ENCODE data around the gene VAPA. TPM values are rescaled to one million over a fixed set of nuclear protein-coding genes. Genes with fewer than 3 reads are reported as not detected.

The VAPA gene
- total and polyA plus RNA-seq, 10 of the 15 experiments (the other 5 are each of a cell fraction or from before 2014, with no cell fraction given): 70.9 to 252 (median 166) TPM

DNA sequence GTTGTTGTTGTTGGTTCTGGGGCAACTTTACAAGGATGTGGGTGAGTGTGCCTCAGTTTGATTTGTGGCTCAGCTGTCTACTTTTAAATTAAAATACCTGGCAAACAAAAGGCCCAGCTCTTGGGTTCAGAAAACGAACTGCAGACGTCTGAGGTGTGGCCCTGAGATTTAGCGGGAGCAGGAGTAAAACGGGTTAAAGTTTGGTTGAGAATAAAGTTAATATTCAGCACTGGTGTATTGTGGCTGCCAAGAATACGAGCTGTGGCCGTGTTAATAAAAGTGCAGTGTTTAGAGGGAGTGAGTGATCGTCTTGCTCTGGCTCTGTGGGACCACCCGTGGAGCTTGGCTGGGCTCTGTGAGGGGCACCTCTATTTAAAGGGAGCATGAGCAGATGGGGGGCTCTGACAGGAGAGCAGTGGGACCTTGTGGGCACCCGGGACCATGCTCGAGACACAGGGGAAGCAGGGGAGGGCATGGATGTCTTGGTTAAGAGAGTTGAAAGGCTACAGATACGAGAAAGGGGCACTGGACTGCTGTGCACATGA is 80.3 kb downstream of the VAPA start:
- Histone ChIP-seq H3K4me3 (no peak overlapping the region), H2AFZ (ENCODE audit: control insufficient read depth, low read depth, low read length) (no peak overlapping the region), H3K9me3 (replicated peaks; ENCODE audit: control insufficient read depth, insufficient read depth, low read length) (peaks cover 2% of the 10 kb centered on the region; the same call in 2 of the 3 replicates), H4K20me1 (ENCODE audit: control insufficient read depth, insufficient read depth) (no peaks in the 10 kb centered on the region), H3K79me2 (ENCODE audit: control insufficient read depth, insufficient read depth, low read length) (no peaks in the 10 kb centered on the region), H3K36me3 (ENCODE audit: control insufficient read depth in 2 of 2, insufficient read depth in 2 of 2, low read length in 1 of 2) (no peaks in the 10 kb centered on the region), H3K4me2 (ENCODE audit: control insufficient read depth, insufficient read depth) (no peak overlapping the region), H3K9ac (ENCODE audit: control insufficient read depth, insufficient read depth, low read length) (no peak overlapping the region), H3K4me1 (ENCODE audit: control insufficient read depth, insufficient read depth, low read length) (no peaks in the 10 kb centered on the region), H3K27ac (ENCODE audit: control insufficient read depth, insufficient read depth) (no peak overlapping the region), H3K27me3 (replicated peaks in 1 of 2; ENCODE audit: control insufficient read depth in 2 of 2, insufficient read depth in 2 of 2, low read length in 1 of 2) (no peaks in the 10 kb centered on the region; a peak in 1 of 4 replicates)
- ChIA-PET POLR2A (no interaction called here), RAD21 (ENCODE audit: unreplicated experiment) (no interaction called here), SMC1A (ENCODE audit: uncharacterized antibody, unreplicated experiment) (no interaction called here), CTCF (no interaction called here)
- in situ Hi-C loops (cut with MboI) (no loop called here), intact Hi-C loops (cut with micrococcal nuclease; ENCODE audit: unreplicated experiment) (no loop called here)
- no peak for TF ChIP-seq NR2F1 (conservative IDR thresholded peaks at IDR 0.05)
- BruUV-seq (replicated peaks): no TSS peak
- FAIRE-seq (no peak), DNase-seq (ENCODE audit: low read depth, low spot score) (no peak), ATAC-seq (no peak)
- WGBS (ENCODE audit: insufficient coverage, insufficient replicate concordance, low lambda C conversion rate, missing lambda C conversion rate): 21% methylated on average over 11 of the region's 11 CpGs

DNA sequence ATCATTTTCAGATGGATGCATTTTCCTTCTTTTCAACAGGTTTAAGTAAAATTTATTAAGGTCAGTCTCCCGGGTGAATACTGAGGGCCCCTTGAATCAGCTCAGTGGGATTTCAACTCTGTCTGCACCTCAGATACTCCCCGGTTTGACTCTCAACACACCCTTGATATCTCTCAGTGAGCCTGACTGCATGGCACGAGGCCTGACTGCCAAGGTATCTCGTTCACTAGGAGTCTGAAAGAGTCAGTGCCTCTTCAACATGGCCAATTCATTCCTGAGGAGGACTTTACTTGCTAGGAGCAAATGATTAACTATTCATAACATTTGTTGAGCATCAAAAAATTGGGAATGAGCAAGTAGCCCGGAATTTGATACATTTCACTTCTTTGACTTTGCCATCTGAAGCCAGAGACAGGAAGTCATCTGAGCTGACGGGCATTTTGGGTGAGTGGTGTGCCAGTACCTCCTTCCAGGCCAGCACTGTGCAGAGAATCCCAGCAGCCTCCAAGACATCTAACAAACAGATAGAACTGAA is 81.0 kb downstream of the VAPA start:
- ChIA-PET SMC1A (ENCODE audit: uncharacterized antibody, unreplicated experiment) (no interaction called here), POLR2A (no interaction called here), RAD21 (ENCODE audit: unreplicated experiment) (no interaction called here), CTCF (interaction anchor here (0.8 kb wide), 1 partner anchor 22 kb away, joined by 4 read pairs; no protein-coding TSS in a partner anchor)
- WGBS (ENCODE audit: insufficient coverage, insufficient replicate concordance, low lambda C conversion rate, missing lambda C conversion rate): 16% methylated on average over 6 of the region's 6 CpGs
- H3K36me3 ChIP-seq (ENCODE audit: control insufficient read depth in 2 of 2, insufficient read depth in 2 of 2, low read length in 1 of 2): no peaks in the 10 kb centered on the region
- H3K27ac ChIP-seq (ENCODE audit: control insufficient read depth, insufficient read depth): no peak overlapping the region
- H3K4me2 ChIP-seq (ENCODE audit: control insufficient read depth, insufficient read depth): no peak overlapping the region
- H3K79me2 ChIP-seq (ENCODE audit: control insufficient read depth, insufficient read depth, low read length): no peaks in the 10 kb centered on the region
- FAIRE-seq (no peak), ATAC-seq (no peak), DNase-seq (ENCODE audit: low read depth, low spot score) (no peak)
- H3K4me3 ChIP-seq: no peak overlapping the region
- no peaks in the 10 kb centered on the region for H3K4me1 ChIP-seq (ENCODE audit: control insufficient read depth, insufficient read depth, low read length)
- no peaks in the 10 kb centered on the region; a peak in 1 of 4 replicates for H3K27me3 ChIP-seq (replicated peaks in 1 of 2; ENCODE audit: control insufficient read depth in 2 of 2, insufficient read depth in 2 of 2, low read length in 1 of 2)
- peaks cover 2% of the 10 kb centered on the region; the same call in 2 of the 3 replicates for H3K9me3 ChIP-seq (replicated peaks; ENCODE audit: control insufficient read depth, insufficient read depth, low read length)
- no peak overlapping the region for H3K9ac ChIP-seq (ENCODE audit: control insufficient read depth, insufficient read depth, low read length)
- intact Hi-C loops (cut with micrococcal nuclease; ENCODE audit: unreplicated experiment) (no loop called here), in situ Hi-C loops (cut with MboI) (no loop called here)
- no peak overlapping the region for H2AFZ ChIP-seq (ENCODE audit: control insufficient read depth, low read depth, low read length)
- no TSS peak for BruUV-seq (replicated peaks)
- H4K20me1 ChIP-seq (ENCODE audit: control insufficient read depth, insufficient read depth): no peaks in the 10 kb centered on the region
- TF ChIP-seq NRF1 (conservative IDR thresholded peaks at IDR 0.05; ENCODE audit: low read depth, low read length) (no peak), POLR2AphosphoS5 (IDR thresholded peaks at IDR 0.05; ENCODE audit: low read length) (no peak), ZNF207 (IDR thresholded peaks at IDR 0.05; ENCODE audit: borderline replicate concordance) (no peak), JUND (IDR thresholded peaks at IDR 0.05; ENCODE audit: low read depth, low read length) (no peak), PRDM15 (CRISPR knock-in tag; IDR thresholded peaks at IDR 0.05) (no peak), FOS (IDR thresholded peaks at IDR 0.05; ENCODE audit: borderline replicate concordance, extremely low read depth, insufficient read length) (no peak), MTA3 (IDR thresholded peaks at IDR 0.05; ENCODE audit: borderline replicate concordance, low read length) (no peak), WRNIP1 (IDR thresholded peaks at IDR 0.05; ENCODE audit: borderline replicate concordance, low read depth, low read length) (no peak)
- TF ChIP-seq, protein P1, sequence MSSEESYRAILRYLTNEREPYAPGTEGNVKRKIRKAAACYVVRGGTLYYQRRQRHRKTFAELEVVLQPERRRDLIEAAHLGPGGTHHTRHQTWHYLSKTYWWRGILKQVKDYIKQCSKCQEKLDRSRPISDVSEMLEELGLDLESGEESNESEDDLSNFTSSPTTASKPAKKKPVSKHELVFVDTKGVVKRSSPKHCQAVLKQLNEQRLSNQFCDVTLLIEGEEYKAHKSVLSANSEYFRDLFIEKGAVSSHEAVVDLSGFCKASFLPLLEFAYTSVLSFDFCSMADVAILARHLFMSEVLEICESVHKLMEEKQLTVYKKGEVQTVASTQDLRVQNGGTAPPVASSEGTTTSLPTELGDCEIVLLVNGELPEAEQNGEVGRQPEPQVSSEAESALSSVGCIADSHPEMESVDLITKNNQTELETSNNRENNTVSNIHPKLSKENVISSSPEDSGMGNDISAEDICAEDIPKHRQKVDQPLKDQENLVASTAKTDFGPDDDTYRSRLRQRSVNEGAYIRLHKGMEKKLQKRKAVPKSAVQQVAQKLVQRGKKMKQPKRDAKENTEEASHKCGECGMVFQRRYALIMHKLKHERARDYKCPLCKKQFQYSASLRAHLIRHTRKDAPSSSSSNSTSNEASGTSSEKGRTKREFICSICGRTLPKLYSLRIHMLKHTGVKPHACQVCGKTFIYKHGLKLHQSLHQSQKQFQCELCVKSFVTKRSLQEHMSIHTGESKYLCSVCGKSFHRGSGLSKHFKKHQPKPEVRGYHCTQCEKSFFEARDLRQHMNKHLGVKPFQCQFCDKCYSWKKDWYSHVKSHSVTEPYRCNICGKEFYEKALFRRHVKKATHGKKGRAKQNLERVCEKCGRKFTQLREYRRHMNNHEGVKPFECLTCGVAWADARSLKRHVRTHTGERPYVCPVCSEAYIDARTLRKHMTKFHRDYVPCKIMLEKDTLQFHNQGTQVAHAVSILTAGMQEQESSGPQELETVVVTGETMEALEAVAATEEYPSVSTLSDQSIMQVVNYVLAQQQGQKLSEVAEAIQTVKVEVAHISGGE (CRISPR knock-in tag; IDR thresholded peaks at IDR 0.05): no peak

Measured in GM12878 (cell line).